HepG2 (cell line): Measurements from ENCODE around the gene CAPZB.

Experiments used
- EZH2 ChIP-seq: conservative IDR thresholded peaks from 2 replicates; pipeline ENCODE4 v1.6.1; 2012; ENCODE audit warnings: mild to moderate bottlenecking, low read depth, low read length, moderate library complexity
- HMGXB4 ChIP-seq, 2 experiments: sonication (generic) in 1 of 2; formaldehyde crosslinking in 1 of 2; IDR thresholded peaks; 2 replicates each; pipeline versions ENCODE4 v1.4.0 to v1.6.1; 2018 to 2020; ENCODE audit warnings: missing genetic modification reagents in 2 of 2, borderline replicate concordance in 1 of 2, low read depth in 1 of 2, mild to moderate bottlenecking in 1 of 2, missing biosample characterization in 1 of 2
- HNF4A ChIP-seq: sonication (generic); formaldehyde crosslinking; IDR thresholded peaks from 2 replicates; pipeline ENCODE4 v1.4.0; 2020; ENCODE audit warnings: missing genetic modification reagents
- KDM2A ChIP-seq: sonication (generic); formaldehyde crosslinking; IDR thresholded peaks from 2 replicates; pipeline ENCODE4 v1.4.0; 2020; ENCODE audit warnings: low read depth, missing genetic modification reagents, borderline replicate concordance
- POLR2A ChIP-seq, 2 experiments: IDR thresholded peaks; 2 replicates each; pipeline ENCODE4 v1.6.1; 2011; ENCODE audit warnings: low read depth in 2 of 2, low read length in 2 of 2, mild to moderate bottlenecking in 1 of 2, moderate library complexity in 1 of 2; ENCODE audit not compliant: insufficient read depth in 1 of 2
- POLR2AphosphoS2 ChIP-seq: IDR thresholded peaks from 2 replicates; pipeline ENCODE4 v1.6.1; 2011; ENCODE audit warnings: low read depth, low read length, improper control_type of control experiment
- POLR2AphosphoS5 ChIP-seq: IDR thresholded peaks from 2 replicates; pipeline ENCODE4 v1.6.1; 2012; ENCODE audit warnings: low read depth, low read length
- REST ChIP-seq, 2 experiments: IDR thresholded peaks; 2 replicates each; pipeline ENCODE4 v1.6.1; 2011 to 2012; ENCODE audit warnings: low read length in 2 of 2, borderline replicate concordance in 1 of 2, low read depth in 1 of 2, mild to moderate bottlenecking in 1 of 2, moderate library complexity in 1 of 2
- ZBTB33 ChIP-seq: sonication (generic); formaldehyde crosslinking; IDR thresholded peaks from 2 replicates; pipeline ENCODE4 v1.4.0; 2020; ENCODE audit warnings: missing genetic modification reagents
- ZC3H4 ChIP-seq: sonication (generic); formaldehyde crosslinking; IDR thresholded peaks from 2 replicates; pipeline ENCODE4 v1.4.0; 2020; ENCODE audit warnings: missing genetic modification reagents, borderline replicate concordance
- ZKSCAN1 ChIP-seq: fragments of 150-350 bp; IDR thresholded peaks from 2 replicates; pipeline ENCODE4 v1.6.1; 2014; ENCODE audit warnings: low read length
- ZNF24 ChIP-seq: fragments of 450-650 bp; IDR thresholded peaks from 2 replicates; pipeline ENCODE4 v1.6.1; 2017; ENCODE audit warnings: antibody characterized with exemption, mild to moderate bottlenecking
- ZNF317 ChIP-seq: sonication (generic); formaldehyde crosslinking; IDR thresholded peaks from 2 replicates; pipeline ENCODE4 v1.5.0; 2020; ENCODE audit warnings: mild to moderate bottlenecking, missing genetic modification reagents
- ZNF562 ChIP-seq: sonication (generic); formaldehyde crosslinking; IDR thresholded peaks from 2 replicates; pipeline ENCODE4 v1.8.0; 2022; ENCODE audit warnings: missing genetic modification reagents, borderline replicate concordance

- no peak for TF ChIP-seq ZNF562
- TF ChIP-seq ZBTB33 = no peak
- TF ChIP-seq ZNF24 = no peak
- TF ChIP-seq POLR2AphosphoS2 = no peak
- no peak for TF ChIP-seq KDM2A (CRISPR knock-in tag)
- no peak for TF ChIP-seq ZKSCAN1
- no peak for TF ChIP-seq POLR2A (IDR thresholded peaks at IDR 0.05; ENCODE audit: insufficient read depth in 1 of 2, low read depth in 2 of 2, low read length in 2 of 2)
- no peak for TF ChIP-seq EZH2
- TF ChIP-seq POLR2AphosphoS5 = no peak
- TF ChIP-seq REST (IDR thresholded peaks at IDR 0.05; ENCODE audit: borderline replicate concordance in 1 of 2, low read depth in 1 of 2, low read length in 2 of 2) = no peak
- TF ChIP-seq ZC3H4 (CRISPR knock-in tag) = no peak
- no peak for TF ChIP-seq HMGXB4 (CRISPR knock-in tag; IDR thresholded peaks at IDR 0.05; ENCODE audit: borderline replicate concordance in 1 of 2, low read depth in 1 of 2)
- TF ChIP-seq ZNF317 = no peak
- TF ChIP-seq HNF4A (CRISPR knock-in tag) = no peak
These were observed 132.5 kb downstream of the CAPZB start for GRCh38 chr1:19352839-19353238.
